Measurements from ENCODE around the gene HTT-AS.

The HTT-AS gene

DNA sequence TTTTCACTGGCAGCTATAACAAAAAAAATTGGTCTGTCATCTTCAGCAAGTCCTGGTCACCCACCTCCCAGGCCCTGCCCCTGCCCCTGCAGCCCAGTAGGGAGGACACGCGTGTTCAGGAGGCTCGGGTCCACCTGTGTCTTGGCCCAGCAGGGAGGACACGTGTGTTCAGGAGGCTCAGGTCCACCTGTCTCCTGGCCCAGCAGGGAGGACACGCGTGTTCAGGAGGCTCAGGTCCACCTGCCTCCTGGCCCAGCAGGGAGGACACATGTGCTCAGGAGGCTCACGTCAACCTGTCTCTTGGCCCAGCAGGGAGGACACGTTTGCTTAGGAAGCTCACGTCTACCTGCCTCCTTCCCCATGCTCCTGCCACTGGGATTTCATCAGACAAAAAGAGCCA, 44.9 kb downstream of the HTT-AS start:
- no peak for DNase-seq (ENCODE audit: low spot score)

DNA sequence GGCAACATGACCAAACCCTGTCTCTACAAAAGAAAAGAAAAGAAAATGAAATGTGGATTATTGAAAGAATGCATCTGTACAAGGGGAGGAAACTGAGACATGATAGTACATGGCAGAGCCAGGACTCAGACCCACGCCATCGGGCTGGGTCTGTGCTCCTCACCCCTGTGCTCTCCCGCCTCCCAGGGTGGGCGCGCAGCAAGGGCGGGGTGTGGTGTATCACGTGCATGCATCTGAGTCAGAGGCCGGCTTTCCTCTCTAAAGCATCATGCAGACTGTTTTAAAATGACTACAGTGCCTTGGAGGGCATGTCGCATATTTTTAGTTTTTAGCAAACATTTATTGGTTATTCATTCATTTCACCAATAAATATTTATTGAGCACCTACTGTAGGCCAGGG, 47.8 kb downstream of the HTT-AS start:
- DNase-seq (ENCODE audit: low spot score), result no peak

DNA sequence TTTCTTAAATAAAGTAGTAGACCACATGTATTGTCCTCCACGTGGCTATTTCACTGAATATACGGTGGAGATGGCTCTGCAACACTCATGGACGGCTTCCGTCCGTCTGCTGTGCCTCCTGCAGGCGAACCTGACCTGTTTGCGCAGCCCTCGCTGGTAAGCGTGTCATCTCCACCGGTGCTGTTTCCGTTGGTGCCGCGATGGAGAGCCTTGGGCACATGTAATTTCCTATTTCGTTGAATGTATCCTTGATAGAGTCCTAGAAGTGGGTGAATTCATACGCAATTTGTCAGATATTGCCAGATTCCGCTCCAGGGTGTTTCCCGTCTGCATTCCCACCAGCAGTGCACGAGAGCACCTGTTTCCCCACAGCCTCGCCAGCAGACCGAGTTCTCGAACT, 48.5 kb downstream of the HTT-AS start:
- no peak for DNase-seq (ENCODE audit: low spot score)

DNA sequence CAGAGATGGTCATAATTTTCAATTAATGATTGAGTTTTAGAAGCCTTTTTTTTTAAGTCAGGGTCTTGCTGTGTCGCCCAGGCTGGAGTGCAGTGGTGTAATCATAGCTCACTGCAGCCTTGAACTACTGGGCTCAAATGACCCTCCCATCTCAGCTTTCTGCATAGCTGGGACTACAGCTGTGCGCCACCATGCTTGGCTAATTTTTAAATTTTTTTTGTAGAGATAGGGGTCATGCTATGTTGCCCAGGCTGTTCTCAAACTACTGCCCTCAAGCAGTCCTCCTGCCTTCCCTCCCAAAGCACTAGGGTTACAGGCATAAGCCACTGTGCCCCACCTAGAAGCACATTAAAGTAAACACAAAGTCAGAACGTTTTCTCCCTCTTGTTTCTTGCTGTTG, 51.7 kb downstream of the HTT-AS start:
- no peak for DNase-seq (ENCODE audit: low spot score)

DNA sequence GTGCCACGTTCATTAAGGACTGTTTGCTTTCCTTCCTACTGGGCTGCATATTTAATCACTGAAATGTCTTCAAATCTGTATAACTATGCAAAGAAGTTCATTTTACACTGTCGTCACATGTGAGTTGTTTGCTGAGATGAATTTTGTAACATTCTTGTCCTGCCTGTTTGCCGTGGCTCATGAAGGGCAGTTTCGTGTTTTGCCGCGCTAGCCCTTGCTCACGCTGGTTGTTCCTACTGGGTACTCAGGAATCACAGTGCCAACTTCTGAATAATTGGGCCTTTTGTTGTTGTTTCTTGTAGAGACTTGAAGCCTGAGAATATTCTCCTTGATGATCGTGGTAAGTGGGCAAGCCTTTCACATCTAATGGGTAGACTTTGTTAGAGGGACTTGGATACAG, 52.2 kb downstream of the HTT-AS start:
- no peak for DNase-seq (ENCODE audit: low spot score)

DNA sequence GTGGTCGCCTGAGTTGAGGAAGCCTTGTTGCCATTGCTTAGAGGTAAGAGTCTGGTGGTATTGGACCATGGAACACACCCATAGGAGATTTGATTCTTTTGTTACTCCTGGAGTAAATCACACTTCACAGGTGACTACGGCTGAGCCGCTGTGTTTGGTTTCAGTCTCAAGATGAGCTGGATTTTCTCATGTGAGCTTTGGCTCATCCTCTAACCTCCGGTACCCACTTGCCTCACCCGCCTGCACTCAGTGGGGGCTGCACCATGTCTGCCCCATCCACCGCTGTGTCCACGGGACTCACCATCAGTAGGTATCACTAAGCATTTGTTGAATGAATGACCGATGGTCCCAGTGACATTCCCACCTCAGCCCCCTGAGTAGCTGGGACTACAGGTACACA, 52.7 kb downstream of the HTT-AS start:
- no peak for DNase-seq (ENCODE audit: low spot score)

DNA sequence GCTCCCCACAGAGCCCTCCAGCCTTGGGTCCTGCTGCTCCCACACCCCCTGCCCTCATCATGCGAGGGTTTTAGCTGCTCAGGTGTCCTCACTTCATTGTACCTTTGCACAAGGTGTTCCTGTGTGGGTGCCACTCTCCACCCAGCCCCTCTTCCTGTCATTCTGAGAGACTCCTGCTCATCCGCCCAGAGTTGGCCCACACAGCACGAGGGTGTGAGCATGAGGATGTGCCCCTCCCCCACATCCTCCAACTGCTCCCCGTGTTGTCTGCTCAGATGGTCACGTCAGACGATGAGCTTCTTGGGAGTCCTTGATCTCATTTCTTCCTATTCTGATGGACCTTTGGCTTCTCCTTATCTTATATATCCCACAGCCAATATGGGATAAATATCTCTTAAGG, 53.2 kb downstream of the HTT-AS start:
- no peak for DNase-seq (ENCODE audit: low spot score)

DNA sequence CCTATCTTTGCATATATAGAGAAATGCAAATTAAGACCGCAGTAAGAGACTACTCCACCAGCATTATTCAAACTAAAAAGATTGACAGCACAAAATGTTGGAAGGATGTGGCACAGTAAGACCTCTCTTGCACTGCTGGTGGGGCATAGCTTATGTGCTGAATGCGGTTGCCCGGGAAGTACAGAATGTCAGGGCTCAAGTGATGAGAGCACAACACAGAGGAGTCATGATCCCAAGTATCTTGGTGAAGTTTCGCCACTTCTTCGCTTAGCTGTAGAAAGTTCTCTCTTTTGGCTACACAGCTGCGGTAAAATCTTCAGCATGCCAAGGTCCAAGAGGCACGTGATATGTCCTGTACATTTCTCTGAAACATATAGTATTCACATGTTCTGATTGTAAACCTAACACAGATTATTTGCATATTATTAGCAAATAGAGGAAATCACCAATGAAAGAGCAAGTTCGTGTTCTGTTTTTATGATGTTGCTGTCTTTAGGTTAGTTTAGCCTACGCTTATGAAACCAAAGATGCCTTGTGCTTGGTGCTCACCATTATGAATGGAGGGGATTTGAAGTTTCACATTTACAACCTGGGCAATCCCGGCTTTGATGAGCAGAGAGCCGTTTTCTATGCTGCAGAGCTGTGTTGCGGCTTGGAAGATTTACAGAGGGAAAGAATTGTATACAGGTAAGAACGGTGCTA, 55.0 kb downstream of the HTT-AS start:
- no peak for DNase-seq (ENCODE audit: low spot score)

DNA sequence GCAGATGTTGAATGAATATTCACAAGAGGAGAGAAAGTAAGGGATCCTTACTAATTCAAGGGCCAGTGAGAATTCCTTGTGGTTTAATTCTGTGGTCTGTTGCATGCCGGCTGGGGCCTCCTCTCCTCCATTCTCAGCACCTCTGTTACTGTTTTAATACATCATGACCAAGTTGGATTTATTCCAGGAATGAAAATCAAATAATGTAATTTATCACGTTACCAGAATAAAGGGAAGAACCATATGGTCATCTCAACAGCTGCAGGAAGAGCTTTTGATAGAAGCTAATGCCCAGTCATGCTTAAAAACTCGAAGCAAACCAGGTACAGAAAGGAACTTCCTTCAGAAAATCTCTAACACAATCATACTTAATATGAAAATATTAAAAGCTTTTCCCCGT, 56.8 kb downstream of the HTT-AS start:
- DNase-seq (ENCODE audit: low spot score), result no peak

DNA sequence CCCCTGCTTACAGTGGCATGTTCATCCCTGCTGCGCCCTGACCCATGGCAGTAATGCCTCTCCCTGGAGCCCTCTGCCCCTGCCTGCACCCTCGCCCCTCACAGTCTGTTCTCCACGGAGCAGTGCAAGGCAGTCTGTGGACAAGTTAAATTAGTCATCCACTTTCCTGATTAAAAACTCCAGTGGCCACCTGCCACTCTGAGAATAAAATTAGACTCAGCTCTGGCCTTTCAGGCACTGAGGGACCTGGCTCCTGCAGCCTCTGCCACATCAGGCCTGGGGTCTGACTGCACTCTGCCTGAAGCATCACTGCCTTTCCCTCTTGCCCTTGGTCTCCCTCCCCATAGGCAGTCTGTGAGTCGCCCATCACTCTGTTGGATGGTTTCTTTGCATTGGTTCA, 57.4 kb downstream of the HTT-AS start:
- no peak for DNase-seq (ENCODE audit: low spot score)

DNA sequence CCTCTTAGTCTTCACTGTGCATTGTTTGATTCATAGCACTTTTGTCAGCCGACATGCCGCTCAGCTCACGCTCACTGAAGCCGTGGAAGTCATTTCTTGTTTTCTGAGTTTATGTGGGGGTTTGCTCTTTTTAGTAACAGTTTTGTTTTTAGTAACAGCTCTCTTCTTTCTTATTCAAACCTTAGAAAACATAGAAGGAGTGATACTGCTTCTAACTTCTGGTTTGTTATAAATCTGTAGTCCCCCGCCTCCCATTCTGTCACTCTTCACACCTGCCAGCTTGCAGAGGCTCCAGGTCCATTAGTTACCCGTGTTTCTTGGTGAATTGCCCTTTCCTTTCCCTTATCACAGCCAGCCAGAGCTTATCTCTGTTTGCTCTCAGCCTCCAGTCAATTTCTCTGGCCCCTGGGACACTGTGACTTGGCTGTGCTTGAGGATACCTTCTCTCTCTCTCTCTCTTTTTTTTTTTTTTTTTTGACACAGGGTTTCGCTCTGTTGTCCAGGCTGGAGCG, 60.4 kb downstream of the HTT-AS start:
- no peak for DNase-seq (ENCODE audit: low spot score)

Data from ecto neural progenitor cell (in vitro differentiated cells).